ENCODE measurements around the gene GRAP2. TPM values are rescaled to one million over a fixed set of nuclear protein-coding genes. Genes with fewer than 3 reads are reported as not detected.

Gene GRAP2
- total RNA-seq, 1 donor from 2014 or later, result 1.3 TPM

DNA sequence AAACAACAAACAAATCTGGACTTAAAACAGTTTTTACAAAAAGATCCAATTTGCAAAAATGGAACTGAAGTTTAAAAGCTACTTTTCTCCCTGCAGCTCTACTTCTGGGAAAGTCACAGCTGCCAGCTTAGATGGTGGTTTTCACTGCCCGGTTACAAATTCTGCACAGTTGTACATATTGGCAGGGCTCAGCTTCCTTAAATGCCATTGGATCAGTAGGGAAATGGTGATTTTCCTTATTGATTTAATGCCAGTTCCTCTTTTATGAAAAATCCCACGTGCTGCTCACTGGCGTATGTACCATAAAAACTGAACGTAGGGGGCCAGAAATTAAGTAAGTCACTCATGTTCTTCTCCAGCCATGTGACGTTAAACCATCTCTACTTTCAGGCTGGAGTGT lies 22.8 kb downstream of the GRAP2 start:
- DNase-seq (ENCODE audit: low spot score), result no peak

DNA sequence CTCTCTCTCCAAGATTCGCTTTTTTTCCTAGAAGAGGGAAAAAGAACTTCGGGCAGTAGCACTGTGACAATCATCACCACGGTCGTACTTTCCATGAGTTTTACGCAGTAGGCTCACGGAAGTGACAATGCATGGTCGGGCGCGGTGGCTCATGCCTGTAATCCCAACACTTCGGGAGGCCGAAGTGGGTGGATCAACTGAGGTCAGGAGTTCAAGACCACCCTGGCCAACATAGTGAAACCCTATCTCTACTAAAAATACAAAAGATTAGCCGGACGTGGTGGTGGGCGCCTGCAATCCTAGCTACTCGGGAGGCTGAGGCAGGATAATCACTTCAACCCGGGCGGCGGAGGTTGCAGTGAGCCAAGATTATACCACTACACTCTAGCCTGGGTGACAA lies 23.4 kb downstream of the GRAP2 start:
- no peak for DNase-seq (ENCODE audit: low spot score)

DNA sequence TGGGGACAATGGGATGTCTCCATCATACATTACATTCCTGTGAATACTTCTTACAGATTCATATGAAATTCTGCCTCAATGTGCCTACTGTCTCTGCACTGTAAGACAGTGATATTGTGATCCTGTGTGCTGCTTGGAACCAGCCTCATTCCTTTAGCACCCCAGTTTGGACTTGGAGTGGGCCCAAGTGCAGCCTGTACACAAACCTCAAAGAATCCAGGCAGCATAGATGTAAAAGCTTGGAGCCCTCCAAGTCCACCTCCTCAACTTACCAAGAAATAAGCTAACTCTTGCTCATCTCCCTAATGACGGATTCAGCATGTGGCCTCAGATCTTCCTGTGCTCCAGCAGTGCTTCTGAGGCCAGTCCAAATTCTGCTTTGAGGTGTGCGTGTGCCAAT lies 24.4 kb downstream of the GRAP2 start:
- no peak for DNase-seq (ENCODE audit: low spot score)

DNA sequence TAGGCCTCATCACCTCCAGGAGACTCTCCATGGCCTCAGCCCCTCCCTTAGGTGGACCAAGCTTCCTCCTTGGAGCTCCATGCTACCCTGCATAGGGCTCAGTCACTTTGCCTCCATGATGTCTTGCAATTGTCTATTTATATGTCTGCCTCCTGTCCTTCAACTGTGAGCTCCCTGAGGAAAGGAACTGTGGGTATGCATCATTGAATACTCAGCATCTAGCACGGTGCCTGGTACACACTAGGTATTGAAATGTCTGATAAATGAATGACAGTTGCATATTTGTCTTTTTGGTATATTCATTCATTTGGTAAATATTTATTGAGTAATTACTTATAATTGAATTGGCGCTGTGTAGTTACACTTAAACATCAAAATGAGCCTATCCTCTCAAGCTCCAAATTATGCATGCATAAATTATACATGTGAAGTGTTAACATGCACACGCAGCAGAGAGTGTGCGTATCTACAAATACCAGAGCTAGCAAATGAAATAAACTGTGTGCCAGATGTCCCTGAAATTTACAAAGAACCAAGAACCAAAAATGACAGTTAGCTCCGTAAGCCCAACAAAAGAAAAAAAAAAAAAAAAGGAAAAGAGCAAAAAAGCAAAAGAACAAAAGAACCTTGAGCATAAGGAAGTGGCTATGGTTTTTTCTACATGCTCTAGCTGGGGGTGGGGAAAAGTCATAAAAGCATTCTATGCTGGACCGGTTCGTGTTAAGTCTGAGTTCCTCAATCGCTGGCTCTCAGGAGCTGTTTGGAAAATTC lies 25.2 kb downstream of the GRAP2 start:
- no peak for DNase-seq (ENCODE audit: low spot score)

DNA sequence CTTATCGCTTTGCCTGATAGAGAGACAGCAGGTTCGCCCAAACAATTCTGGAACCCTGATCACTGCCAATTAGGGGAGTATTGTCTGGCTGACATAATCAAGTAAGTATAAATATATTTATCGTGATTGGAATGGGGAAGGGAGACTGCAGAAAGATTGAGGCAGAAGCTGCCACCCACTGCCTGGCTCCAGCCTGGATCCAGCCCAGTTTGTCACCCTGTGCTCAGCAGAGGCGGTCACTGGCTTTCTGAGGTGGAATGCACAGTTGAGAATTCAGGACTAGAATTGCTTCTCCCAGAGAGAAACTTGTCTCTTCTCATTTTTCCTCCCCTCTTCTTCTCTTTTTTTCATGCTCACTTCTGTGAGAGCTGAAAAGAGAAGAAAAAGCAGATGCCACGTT lies 25.9 kb downstream of the GRAP2 start:
- no peak for DNase-seq (ENCODE audit: low spot score)

DNA sequence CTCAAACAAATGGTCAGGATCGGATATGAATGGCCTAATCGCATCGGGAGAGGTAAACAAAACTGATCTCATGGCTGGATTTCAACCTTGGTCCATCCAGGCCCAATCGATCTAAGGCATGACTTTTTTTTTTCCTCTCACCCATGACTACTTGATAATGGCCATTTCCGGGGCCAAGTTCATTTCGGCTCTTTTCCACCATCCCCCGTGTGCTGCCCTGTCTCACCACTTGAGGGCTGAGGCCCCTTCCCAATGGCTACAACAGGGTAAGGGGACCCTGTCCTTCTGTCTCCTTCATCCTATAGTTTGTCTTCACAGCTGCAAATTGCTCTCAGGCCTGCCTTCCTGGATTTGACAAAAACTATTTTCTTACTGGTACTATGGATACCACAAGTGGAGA lies 26.7 kb downstream of the GRAP2 start:
- DNase-seq (ENCODE audit: low spot score), result no peak

DNA sequence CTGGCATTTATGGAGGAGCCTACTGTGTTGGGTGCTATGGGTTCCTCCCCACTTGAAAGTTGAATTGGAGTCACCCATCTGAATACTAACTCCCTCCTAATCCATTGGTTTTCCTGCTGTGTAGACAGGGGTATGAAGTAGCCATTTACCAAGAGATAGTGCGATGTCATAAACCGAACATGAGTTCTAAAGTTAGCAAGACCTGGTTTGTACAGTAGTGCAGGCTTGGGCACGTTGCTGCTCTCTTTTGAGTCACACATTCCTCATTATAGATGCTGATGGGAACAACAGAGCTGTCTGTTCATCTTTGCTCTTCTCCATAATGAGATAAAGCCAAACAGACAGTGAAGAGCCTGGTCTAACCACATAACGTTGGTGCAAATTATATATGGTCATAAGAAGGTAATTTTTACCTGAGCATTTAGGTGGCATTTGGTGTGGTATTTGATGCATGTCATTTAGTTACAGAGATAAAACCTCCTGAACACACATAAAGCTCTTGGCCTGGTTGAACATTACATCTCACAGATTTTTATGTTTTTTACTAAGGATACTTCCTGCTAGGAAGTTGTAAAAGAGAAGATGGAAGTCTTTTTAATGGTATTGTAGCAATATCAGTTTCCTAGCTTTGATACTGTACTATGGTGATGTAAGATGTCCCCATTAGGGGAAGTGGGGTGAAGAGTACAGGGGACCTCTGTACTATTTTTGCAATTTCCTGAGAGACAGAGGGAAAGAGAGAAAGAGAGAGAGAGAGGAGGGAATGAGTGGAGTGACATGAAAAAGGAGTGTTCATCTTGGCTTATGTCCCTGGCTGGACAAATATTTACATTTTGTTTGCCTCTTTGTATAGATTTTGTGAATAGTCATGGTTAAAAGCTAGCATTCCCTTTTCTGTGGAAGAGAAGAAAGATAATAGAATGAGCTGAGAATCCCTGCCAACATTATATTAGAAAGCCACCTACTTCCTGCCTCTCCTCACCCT lies 27.9 kb downstream of the GRAP2 start:
- no peak for DNase-seq (ENCODE audit: low spot score)

DNA sequence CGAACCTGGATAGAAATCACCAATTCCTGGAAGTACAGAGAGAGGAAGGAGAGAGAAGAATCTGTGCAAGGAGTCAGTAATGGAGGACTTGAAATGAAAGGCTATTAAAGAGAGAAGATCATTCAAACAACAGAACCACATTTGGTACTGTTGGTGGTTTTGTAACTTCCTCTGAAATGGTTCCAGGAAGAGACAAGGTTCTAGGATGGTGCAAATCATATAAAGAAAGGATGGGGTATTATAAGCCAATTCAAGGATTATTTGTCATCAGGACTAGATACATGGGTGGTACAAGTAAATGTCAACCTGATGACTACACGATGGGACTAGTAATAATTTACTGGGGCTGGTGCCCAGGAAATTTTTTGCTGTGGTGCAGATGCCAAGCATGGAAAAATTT lies 30.4 kb downstream of the GRAP2 start:
- DNase-seq (ENCODE audit: low spot score), result no peak

DNA sequence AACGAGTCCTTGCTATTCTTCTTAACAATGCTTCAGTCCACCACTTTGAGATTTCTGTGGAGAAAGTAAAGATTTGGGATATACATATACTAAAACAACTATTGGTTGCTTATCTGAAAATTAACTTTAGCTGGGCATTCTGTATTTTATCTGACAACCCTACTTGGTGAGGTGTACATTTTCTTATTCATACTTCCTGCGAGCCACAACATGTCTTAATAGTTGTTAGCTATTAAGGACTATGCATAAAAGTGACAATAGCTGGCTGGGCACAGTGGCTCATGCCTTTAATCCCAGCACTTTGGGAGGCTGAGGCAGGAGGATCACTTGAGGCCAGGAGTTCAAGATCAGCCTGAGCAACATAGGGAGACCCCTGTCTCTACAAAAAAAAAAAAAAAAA lies 31.3 kb downstream of the GRAP2 start:
- DNase-seq (ENCODE audit: low spot score), result no peak

DNA sequence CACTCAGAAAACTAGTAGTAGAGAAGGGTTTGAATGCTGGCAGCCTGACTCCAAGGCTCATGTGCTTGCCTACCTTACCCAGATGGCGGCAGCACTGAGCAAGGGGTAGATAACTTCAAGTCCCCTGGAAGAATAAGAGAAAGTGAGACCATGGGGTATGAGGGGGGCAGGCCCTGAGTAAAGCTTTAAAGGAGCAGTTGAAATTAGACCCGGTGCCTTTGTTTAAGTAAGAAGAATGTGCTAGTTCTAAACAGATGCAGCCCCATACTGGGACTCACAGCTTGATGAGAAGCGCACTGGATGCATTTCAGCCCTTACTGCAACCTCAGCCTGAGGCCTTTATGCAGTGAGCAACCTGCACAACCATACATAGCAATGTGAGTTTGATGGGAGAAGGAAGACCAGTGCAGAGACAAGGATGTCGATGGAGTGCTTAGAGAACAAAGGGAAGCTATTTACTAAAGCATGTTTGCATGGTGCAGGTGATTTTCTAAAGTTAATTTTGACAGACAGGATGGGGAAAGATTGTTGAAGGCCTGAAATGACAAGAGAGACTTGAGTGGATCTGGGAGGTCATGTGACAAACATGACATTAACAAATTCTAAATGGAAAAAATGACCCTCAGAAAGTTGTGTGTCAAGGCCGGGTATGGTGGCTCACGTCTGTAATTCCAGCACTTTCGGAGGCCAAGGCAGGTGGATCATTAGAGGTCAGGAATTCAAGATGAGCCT lies 32.2 kb downstream of the GRAP2 start:
- no peak for DNase-seq (ENCODE audit: low spot score)

DNA sequence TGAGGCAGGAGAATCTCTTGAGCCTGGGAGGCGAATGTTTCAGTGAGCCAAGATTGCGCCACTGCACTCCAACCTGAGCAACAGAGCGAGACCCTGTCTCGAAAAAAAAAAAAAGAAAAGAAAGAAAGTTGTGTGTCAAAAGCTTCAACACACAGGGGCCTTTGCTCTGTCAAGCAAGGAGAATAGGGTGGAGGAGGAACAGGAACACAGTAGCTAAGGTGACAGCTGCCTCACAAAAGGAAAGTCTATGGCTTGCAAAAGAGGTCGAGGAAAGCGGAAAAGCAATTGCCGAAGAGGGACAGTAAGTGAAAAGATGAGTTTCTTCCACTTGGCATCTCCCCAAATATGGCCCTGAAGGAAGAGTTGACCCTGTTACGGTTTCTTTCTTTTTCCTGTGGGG lies 32.9 kb downstream of the GRAP2 start:
- no peak for DNase-seq (ENCODE audit: low spot score)

DNA sequence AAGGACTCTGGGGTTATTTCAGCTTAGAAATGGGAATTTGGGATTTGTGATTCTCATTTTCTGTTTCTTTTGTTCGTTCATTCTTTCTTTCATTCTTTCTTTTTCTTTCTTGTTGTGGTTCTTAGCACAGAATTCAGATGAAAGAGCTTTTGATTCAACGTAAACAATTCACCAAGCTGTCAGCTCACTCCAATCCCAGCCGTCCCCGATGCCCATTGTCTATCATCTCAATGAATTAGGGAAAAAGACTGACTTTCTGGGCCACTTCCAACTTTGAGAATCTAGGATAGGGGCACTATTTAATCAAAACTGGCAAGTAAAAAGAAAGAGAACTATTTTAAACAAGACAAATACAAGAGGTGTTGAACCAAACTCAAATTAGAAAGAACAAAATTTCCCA lies 34.2 kb downstream of the GRAP2 start:
- DNase-seq (ENCODE audit: low spot score), result no peak

DNA sequence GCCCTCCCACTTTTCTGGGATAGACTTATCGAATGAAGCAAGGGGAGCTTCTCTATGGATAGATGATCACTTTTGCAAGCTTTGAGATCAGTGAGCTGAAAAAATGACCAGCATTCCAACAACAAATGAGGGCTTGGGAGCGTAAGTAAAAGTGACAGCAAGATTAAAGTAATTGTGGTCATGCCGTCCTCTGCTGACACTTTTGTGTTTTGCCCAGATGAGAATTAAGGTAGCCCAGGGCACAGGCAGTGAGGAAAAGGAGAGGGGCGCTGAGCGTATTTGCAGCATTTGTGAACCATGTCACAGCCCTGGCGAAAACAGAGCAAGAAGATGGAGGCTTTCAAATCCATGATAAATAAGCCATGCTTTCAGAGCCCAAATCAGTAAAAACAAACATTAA lies 34.7 kb downstream of the GRAP2 start:
- no peak for DNase-seq (ENCODE audit: low spot score)

DNA sequence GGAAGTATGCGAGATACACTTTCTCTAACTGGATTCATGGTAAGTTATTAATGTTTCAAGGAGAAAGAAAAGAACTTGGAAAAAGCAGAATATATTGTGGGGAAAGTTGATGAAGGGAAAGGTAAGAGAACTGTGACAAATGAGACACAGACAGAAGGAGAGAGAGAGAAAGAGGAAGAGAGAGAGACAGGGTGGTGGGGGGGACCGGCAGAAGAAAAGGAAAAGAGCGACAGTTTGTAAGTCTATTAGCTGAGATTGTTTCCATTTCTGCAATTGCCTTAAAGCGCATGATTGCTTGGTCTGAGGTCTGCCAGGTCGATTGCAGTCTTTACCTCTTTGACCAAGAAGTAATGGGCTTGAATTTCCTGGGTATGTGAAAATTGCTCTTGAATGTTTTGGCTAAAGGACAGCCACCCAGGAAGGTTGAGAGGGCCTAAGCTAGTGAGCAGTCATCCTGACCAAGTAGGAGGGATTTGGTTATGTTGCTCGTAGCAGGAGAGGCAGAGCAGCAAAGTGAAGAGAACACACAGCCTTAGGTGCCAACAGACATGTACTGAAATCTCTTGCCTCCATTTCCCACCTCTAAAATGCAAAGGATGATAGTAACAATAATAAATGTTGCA lies 35.8 kb downstream of the GRAP2 start:
- no peak for DNase-seq (ENCODE audit: low spot score)

DNA sequence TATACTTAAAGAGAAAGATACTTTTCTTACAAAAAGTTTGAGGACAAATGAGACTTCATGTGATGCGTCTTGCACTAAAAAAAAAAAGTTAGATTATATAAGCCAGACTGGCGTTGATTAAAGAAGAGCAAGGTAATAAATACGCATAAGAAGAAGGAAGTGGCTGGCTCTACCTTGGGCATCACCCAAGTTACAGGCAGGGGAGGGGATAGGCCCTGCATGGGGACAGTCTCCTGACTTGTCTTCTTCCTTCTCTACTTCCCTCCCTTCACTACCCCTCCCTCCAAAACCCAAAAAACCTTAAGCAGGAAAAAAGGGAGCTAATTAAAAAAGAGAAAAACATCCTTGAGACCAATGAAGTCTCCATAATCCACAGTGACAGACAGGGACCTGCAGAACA lies 37.0 kb downstream of the GRAP2 start:
- DNase-seq (ENCODE audit: low spot score), result no peak

DNA sequence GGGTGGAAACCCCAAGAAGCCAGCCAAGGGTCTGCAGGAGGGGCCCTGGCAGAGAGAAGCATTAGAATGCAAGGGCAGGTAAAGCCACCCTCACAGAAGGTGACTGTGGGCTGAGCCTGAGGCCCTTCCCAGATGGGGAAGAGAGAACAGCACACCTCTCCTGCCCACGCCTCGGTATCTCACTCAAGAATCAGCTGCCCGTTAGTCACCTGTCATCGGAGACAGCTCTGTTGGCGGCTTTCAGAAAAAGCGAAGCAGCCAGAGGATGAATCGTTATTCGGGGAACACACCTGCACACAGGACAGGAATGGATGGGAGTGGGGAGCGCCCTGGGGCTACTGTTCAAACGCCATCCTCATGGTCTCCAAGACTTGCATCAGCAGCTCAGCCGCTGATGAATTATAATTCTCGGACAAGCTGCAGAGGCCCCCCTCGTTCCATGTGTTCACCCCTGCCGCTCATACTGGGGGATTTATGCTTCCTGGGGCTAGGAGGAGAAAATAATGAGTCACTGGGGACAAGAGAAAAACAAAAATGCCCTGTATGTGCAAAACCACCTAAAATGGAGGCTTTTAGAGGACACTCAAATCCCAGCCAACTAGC lies 37.7 kb downstream of the GRAP2 start:
- no peak for DNase-seq (ENCODE audit: low spot score)

DNA sequence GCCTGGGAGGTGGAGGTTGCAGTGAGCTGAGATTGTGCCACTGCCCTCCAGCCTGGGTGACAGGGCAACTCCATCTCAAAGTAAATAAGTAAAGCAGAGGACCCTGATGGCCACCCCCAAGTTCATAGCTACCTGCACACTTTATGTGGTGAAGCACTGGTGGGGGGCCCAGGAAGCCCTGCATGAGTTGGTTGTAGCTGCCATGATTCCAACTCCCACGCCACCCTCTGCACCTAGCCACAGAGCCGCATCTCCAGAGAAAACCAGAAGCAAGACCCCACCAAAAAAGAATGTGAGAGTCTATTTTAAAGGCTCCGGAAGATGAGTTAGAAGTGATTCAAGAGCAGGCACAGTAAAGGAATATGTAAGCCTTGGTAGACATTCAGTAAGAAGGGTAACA lies 38.9 kb downstream of the GRAP2 start:
- no peak for DNase-seq (ENCODE audit: low spot score)

DNA sequence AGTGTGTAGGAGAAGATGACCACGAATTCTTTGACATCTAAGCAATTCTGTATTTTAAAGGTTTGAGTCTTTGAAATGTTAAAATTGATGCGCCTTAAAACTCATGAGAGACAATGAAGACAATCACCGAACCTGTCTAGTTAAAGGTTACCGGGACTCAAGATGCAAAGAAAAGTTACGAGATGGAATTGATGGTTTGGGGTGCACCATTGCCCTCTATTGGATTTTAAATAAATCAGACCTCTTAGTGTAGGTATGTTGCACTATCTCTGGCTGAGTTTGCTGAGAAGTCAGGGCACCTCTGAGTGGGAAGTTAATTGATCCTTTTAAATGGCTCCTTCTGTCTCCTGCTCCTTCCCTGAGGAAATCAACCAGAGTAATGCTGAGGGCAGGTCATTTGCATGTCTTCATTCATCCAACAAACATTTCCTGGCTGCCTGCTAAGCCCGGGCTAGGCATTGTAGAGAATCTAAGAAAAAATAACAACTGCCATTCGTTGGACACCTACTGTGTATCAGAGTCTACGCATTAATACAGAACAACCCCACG lies 39.9 kb downstream of the GRAP2 start:
- DNase-seq (ENCODE audit: low spot score), result no peak

DNA sequence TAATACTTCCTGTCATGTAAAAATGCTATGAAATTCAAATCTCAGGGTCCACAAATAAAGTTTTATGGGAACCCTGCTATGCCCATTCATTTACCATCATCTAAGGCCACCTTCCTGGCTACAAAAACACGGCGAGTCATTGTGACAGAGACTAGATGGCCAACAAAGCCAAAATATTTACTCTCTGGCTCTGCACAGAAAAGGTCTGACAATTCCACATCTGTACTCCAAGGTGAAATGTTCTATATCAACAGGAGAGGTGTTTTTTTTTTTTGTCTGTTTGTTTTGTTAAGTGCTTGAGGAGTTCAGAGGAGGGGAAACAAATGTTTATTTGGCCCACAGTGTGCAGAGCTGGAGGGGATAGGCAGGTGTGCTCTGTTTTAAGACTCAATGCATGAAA lies 40.7 kb downstream of the GRAP2 start:
- no peak for DNase-seq (ENCODE audit: low spot score)

DNA sequence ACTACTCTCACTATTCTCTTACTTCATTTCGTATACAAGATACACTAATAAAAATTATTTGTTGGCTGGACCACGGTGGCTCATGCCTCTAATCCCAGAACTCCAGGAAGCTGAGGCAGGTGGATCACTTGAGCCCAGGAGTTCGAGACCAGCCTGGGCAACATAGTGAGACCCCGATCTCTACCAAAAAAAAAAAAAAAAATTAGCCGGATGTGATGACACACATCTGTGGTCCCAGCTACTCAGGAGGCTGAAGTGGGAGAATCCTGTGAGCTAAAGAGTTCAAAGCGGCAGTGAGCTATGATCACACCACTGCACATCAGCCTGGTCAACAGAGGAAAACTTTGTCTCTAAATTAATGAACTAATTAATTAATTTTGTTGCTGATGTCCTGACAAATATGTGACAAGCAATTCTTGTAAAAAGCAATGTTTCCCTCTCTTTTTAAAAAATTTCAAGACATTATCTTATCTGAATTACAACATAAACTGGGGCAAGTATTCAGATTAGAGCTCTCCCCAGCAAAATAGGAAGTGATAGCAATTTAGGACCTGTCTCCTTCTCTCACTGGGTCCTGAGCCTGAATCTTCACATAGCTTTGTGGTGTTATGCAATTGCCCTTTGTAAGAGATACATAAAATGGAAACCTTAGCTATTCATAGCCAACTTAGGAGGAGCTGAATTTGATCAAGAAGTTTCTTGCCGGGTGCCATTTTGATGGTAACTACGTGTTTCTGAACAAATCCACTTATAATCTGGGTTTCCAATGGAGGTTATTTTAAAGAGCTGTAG lies 41.8 kb downstream of the GRAP2 start:
- no peak for DNase-seq (ENCODE audit: low spot score)
